ENCODE results near the gene CCDC117. TPM values are rescaled to one million over a fixed set of nuclear protein-coding genes. Genes with fewer than 3 reads are reported as not detected.

CCDC117 gene
- polyA plus RNA-seq, 2 donors = 4.8 to 7.5 TPM

DNA sequence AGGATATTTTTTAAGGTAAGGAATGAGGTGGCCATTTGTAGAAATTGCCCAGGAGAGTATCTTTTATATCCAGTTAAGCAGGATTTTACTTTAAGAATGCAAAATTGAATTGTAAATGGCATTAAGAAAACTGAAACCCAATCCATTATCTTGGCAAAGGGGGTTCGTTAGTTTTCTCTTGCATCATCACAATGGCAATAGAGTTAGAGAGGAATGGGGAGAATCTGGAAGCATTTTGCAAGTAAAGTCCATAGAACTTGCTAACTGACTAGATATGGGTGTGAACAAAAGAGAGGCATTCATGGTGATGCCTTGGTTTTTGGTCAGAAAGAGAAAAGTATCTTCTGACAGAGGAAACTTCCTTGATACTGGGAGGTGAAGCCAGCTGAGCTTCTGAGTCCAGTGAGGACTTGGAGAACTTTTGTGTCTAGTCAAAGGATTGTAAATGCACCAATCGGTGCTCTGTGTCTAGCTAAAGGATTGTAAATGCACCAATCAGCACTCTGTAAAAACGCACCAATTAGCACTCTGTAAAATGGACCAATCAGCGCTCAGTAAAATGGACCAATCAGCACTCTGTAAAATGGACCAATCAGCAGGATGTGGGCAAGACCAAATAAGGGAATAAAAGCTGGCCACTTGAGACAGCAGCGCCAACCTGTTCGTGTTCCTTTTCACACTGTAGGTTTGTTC lies 3.6 kb upstream of the CCDC117 start:
- Histone ChIP-seq H3K4me1 (ENCODE audit: control insufficient read depth in 2 of 2, insufficient read depth in 2 of 2, low read length in 1 of 2) (no peaks in the 10 kb centered on the region), H3K4me3 (ENCODE audit: low read depth in 1 of 2, low read length in 2 of 2) (no peak overlapping the region), H3K36me3 (ENCODE audit: control insufficient read depth in 2 of 2, insufficient read depth in 2 of 2, low read length in 1 of 2) (no peaks in the 10 kb centered on the region), H3K9me3 (ENCODE audit: control insufficient read depth in 2 of 2, insufficient read depth in 1 of 2, low read depth in 1 of 2, low read length in 1 of 2) (no peaks in the 10 kb centered on the region), H3K27me3 (ENCODE audit: control insufficient read depth in 1 of 2, insufficient read depth in 2 of 2, low read length in 2 of 2) (no peaks in the 10 kb centered on the region), H3K27ac (ENCODE audit: low read depth in 2 of 2, low read length in 1 of 2) (no peak overlapping the region)
- WGBS, 2 donors = 86% methylated on average over 6 of the region's 6 CpGs

DNA sequence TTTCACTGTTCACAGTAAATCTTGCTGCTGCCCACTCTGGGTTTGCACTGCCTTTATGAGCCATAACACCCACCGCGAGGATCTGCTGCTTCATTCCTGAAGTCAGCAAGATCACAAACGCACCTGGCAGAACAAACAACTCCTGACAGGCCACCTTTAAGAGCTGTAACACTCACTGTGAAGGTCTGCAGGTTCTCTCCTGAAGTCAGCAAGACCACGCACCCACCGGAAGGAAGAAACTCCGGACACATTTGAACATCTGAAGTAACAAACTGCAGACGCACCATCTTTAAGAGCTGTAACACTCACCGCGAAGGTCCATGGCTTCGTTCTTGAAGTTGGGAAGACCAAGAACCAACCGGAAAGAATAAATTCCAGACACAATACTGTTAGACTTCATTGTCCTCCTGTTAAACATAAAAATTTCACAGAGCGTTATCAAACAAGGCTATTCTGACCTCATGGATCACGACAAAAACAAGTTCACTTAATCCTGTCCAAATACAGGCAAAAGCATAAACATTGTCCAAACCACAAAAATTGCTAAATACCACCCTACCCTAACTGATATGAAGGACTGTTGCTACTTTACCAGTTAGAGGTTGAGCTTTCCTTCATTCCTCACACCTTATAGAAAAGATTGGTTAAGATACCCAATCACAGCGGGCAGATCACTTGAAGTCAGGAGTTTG lies 3.0 kb upstream of the CCDC117 start:
- Histone ChIP-seq H3K27me3 (ENCODE audit: control insufficient read depth in 1 of 2, insufficient read depth in 2 of 2, low read length in 2 of 2) (no peaks in the 10 kb centered on the region), H3K4me1 (ENCODE audit: control insufficient read depth in 2 of 2, insufficient read depth in 2 of 2, low read length in 1 of 2) (no peaks in the 10 kb centered on the region), H3K27ac (ENCODE audit: low read depth in 2 of 2, low read length in 1 of 2) (no peak overlapping the region), H3K4me3 (ENCODE audit: low read depth in 1 of 2, low read length in 2 of 2) (no peak overlapping the region), H3K36me3 (ENCODE audit: control insufficient read depth in 2 of 2, insufficient read depth in 2 of 2, low read length in 1 of 2) (no peaks in the 10 kb centered on the region), H3K9me3 (ENCODE audit: control insufficient read depth in 2 of 2, insufficient read depth in 1 of 2, low read depth in 1 of 2, low read length in 1 of 2) (no peaks in the 10 kb centered on the region)
- 92 to 95% methylated on average over 14 of the region's 14 CpGs for WGBS, 2 donors

DNA sequence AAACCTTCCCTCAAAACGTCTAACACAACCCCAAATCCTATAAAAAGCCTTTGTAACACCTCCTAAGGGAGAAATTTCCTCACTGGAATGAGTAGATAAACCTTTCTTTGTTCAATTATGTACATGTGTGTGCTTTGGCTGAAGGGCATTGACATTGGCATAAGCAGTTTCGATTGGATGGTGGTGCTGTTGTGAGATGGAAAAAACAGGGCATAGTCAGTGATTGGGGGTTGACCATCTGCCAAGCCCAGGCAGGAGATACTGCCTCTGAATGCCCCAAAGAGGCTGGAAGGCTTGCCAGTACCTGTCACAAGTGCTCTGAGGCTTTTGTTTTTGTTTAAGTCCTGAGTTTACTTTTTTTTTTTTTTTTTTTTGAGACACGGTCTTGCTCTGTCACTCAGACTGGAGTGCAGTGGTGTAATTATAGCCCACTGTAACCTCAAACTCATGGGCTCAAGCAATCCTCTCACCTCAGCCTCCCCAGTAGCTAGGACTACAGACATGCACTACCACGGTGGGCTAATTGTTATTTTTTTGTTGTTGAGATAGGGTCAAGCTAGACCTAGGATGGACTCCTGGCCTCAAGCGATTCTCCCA lies 1.2 kb upstream of the CCDC117 start:
- Histone ChIP-seq H3K36me3 (ENCODE audit: control insufficient read depth in 2 of 2, insufficient read depth in 2 of 2, low read length in 1 of 2) (no peaks in the 10 kb centered on the region), H3K27ac (ENCODE audit: low read depth in 2 of 2, low read length in 1 of 2) (peak overlapping the region in 1 of 2 donors; percentile 39), H3K4me3 (ENCODE audit: low read depth in 1 of 2, low read length in 2 of 2) (no peak overlapping the region), H3K9me3 (ENCODE audit: control insufficient read depth in 2 of 2, insufficient read depth in 1 of 2, low read depth in 1 of 2, low read length in 1 of 2) (no peaks in the 10 kb centered on the region), H3K4me1 (ENCODE audit: control insufficient read depth in 2 of 2, insufficient read depth in 2 of 2, low read length in 1 of 2) (no peaks in the 10 kb centered on the region), H3K27me3 (ENCODE audit: control insufficient read depth in 1 of 2, insufficient read depth in 2 of 2, low read length in 2 of 2) (no peaks in the 10 kb centered on the region)
- WGBS, 2 donors = 48 to 65% methylated on average over 5 of the region's 5 CpGs

- Histone ChIP-seq H3K4me1 (ENCODE audit: control insufficient read depth in 2 of 2, insufficient read depth in 2 of 2, low read length in 1 of 2) (no peaks in the 10 kb centered on the region), H3K36me3 (ENCODE audit: control insufficient read depth in 2 of 2, insufficient read depth in 2 of 2, low read length in 1 of 2) (peaks cover 0 to 6% of the 10 kb centered on the region in 2 donors), H3K4me3 (ENCODE audit: low read depth in 1 of 2, low read length in 2 of 2) (peak overlapping the region; percentile 81 to 97), H3K27me3 (ENCODE audit: control insufficient read depth in 1 of 2, insufficient read depth in 2 of 2, low read length in 2 of 2) (no peaks in the 10 kb centered on the region), H3K9me3 (ENCODE audit: control insufficient read depth in 2 of 2, insufficient read depth in 1 of 2, low read depth in 1 of 2, low read length in 1 of 2) (no peaks in the 10 kb centered on the region), H3K27ac (ENCODE audit: low read depth in 2 of 2, low read length in 1 of 2) (peak overlapping the region; percentile 89 to 97)
- 1% methylated on average over 10 of the region's 10 CpGs for WGBS, 2 donors
These were observed 969 bp downstream of the CCDC117 start for GRCh38 chr22:28773461-28773867.

GRCh38 chr22:28774378-28774777 lies 1.9 kb downstream of the CCDC117 start:
- Histone ChIP-seq H3K4me1 (ENCODE audit: control insufficient read depth in 2 of 2, insufficient read depth in 2 of 2, low read length in 1 of 2) (peaks cover 0 to 2% of the 10 kb centered on the region in 2 donors), H3K27ac (ENCODE audit: low read depth in 2 of 2, low read length in 1 of 2) (no peak overlapping the region), H3K27me3 (ENCODE audit: control insufficient read depth in 1 of 2, insufficient read depth in 2 of 2, low read length in 2 of 2) (no peaks in the 10 kb centered on the region), H3K36me3 (ENCODE audit: control insufficient read depth in 2 of 2, insufficient read depth in 2 of 2, low read length in 1 of 2) (peaks cover 0 to 6% of the 10 kb centered on the region in 2 donors), H3K4me3 (ENCODE audit: low read depth in 1 of 2, low read length in 2 of 2) (no peak overlapping the region), H3K9me3 (ENCODE audit: control insufficient read depth in 2 of 2, insufficient read depth in 1 of 2, low read depth in 1 of 2, low read length in 1 of 2) (no peaks in the 10 kb centered on the region)
- 80 to 85% methylated on average over 1 of the region's 1 CpG for WGBS, 2 donors

GRCh38 chr22:28779833-28780232 lies 7.3 kb downstream of the CCDC117 start:
- 83 to 88% methylated on average over 5 of the region's 5 CpGs for WGBS, 2 donors
- Histone ChIP-seq H3K4me3 (ENCODE audit: low read depth in 1 of 2, low read length in 2 of 2) (no peak overlapping the region), H3K9me3 (ENCODE audit: control insufficient read depth in 2 of 2, insufficient read depth in 1 of 2, low read depth in 1 of 2, low read length in 1 of 2) (no peaks in the 10 kb centered on the region), H3K27ac (ENCODE audit: low read depth in 2 of 2, low read length in 1 of 2) (no peak overlapping the region), H3K27me3 (ENCODE audit: control insufficient read depth in 1 of 2, insufficient read depth in 2 of 2, low read length in 2 of 2) (no peaks in the 10 kb centered on the region), H3K4me1 (ENCODE audit: control insufficient read depth in 2 of 2, insufficient read depth in 2 of 2, low read length in 1 of 2) (peaks cover 0 to 2% of the 10 kb centered on the region in 2 donors), H3K36me3 (ENCODE audit: control insufficient read depth in 2 of 2, insufficient read depth in 2 of 2, low read length in 1 of 2) (peaks cover 12 to 21% of the 10 kb centered on the region in 2 donors)

DNA sequence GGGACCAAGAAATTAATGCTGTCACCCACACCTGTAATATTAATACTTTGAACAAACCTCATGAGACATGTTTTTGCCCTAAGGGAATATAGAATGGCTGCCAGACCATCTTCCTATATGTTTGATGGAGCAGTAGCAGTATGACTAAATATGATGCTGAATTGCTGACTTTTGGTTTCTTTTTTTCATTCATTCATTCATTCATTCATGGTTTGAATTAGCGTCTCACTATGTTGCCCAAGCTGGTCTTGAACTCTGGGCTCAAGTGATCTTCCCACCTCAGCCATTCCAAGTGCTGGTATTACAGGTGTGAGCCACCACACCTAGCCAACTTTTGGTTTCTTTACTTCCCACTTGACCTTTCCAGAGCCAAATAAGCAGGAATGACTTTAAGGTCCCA lies 7.8 kb downstream of the CCDC117 start:
- WGBS, 2 donors = 88 to 93% methylated on average over 1 of the region's 1 CpG
- Histone ChIP-seq H3K27ac (ENCODE audit: low read depth in 2 of 2, low read length in 1 of 2) (no peak overlapping the region), H3K9me3 (ENCODE audit: control insufficient read depth in 2 of 2, insufficient read depth in 1 of 2, low read depth in 1 of 2, low read length in 1 of 2) (no peaks in the 10 kb centered on the region), H3K27me3 (ENCODE audit: control insufficient read depth in 1 of 2, insufficient read depth in 2 of 2, low read length in 2 of 2) (no peaks in the 10 kb centered on the region), H3K36me3 (ENCODE audit: control insufficient read depth in 2 of 2, insufficient read depth in 2 of 2, low read length in 1 of 2) (peaks cover 12 to 21% of the 10 kb centered on the region in 2 donors), H3K4me3 (ENCODE audit: low read depth in 1 of 2, low read length in 2 of 2) (no peak overlapping the region), H3K4me1 (ENCODE audit: control insufficient read depth in 2 of 2, insufficient read depth in 2 of 2, low read length in 1 of 2) (peaks cover 0 to 2% of the 10 kb centered on the region in 2 donors)

DNA sequence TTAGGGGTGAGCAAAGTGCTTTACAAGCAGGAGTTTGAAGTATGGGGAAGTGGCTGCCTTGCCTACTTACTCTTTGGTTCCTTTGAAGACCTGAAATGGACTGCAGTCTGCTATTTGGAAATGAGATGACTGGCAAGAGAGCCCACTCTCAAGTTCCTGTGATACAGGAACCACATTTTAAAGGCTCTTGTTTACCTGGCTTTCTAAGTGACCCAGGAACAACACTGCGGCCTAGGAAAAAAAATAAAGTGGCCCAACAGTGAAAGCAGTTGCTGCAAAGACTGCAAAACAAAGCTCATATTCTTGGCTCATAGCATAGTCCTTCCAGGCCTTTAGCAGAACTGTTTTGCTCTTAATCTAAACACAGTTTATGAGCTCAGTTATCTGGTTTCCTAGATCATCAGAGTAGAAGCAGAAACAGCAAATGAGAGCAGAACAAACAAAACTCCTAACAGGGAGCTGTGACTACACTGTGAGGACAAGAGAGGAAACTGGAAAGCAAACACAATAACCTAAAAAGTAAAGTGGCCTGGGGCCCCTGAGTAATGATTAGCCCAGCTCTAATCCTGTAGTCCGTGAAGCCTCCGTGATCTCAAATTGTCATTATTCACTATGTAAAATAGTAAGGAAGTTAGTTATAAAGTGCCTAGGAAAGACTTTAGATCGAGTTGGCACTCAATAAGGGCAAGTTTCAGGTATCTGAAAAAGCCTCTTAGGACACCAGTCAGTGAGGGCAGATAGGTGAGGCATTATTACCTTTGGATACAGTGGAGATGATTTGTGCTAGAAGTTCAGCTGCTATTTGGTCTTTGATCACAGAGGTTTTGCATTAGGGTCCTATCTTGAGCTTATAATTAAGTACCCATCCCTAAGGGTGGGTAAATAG lies 11.5 kb downstream of the CCDC117 start:
- no peaks in the 10 kb centered on the region for H3K4me1 ChIP-seq (ENCODE audit: control insufficient read depth in 2 of 2, insufficient read depth in 2 of 2, low read length in 1 of 2)
- WGBS, 2 donors = 56 to 72% methylated on average over 4 of the region's 4 CpGs
- H3K27me3 ChIP-seq (ENCODE audit: control insufficient read depth in 1 of 2, insufficient read depth in 2 of 2, low read length in 2 of 2) = no peaks in the 10 kb centered on the region
- peaks cover 12 to 17% of the 10 kb centered on the region in 2 donors for H3K36me3 ChIP-seq (ENCODE audit: control insufficient read depth in 2 of 2, insufficient read depth in 2 of 2, low read length in 1 of 2)
- no peak overlapping the region for H3K27ac ChIP-seq (ENCODE audit: low read depth in 2 of 2, low read length in 1 of 2)
- H3K4me3 ChIP-seq (ENCODE audit: low read depth in 1 of 2, low read length in 2 of 2) = no peak overlapping the region
- H3K9me3 ChIP-seq (ENCODE audit: control insufficient read depth in 2 of 2, insufficient read depth in 1 of 2, low read depth in 1 of 2, low read length in 1 of 2) = no peaks in the 10 kb centered on the region

- Histone ChIP-seq H3K4me3 (ENCODE audit: low read depth in 1 of 2, low read length in 2 of 2) (no peak overlapping the region), H3K27ac (ENCODE audit: low read depth in 2 of 2, low read length in 1 of 2) (no peak overlapping the region), H3K36me3 (ENCODE audit: control insufficient read depth in 2 of 2, insufficient read depth in 2 of 2, low read length in 1 of 2) (peaks cover 11% of the 10 kb centered on the region in 2 donors), H3K9me3 (ENCODE audit: control insufficient read depth in 2 of 2, insufficient read depth in 1 of 2, low read depth in 1 of 2, low read length in 1 of 2) (no peaks in the 10 kb centered on the region), H3K27me3 (ENCODE audit: control insufficient read depth in 1 of 2, insufficient read depth in 2 of 2, low read length in 2 of 2) (no peaks in the 10 kb centered on the region), H3K4me1 (ENCODE audit: control insufficient read depth in 2 of 2, insufficient read depth in 2 of 2, low read length in 1 of 2) (no peaks in the 10 kb centered on the region)
- WGBS, 2 donors = 65 to 71% methylated on average over 3 of the region's 3 CpGs
These were observed 16.1 kb downstream of the CCDC117 start for GRCh38 chr22:28788601-28789000.

All from esophagus (tissue), 2 donors.